Duodenal mucosa (tissue), 2 donors: ENCODE results near the gene VNN1.

ENCODE experiments used
- H3K27ac ChIP-seq: one replicate; pipeline ENCODE4 v1.7.0; 2013; ENCODE audit warnings: low read depth, low read length
- H3K27me3 ChIP-seq, 2 donors: one replicate each; pipeline ENCODE4 v1.7.0; 2013; ENCODE audit warnings: low read length in 2 of 2, control low read depth in 1 of 2; ENCODE audit not compliant: insufficient read depth in 2 of 2, control insufficient read depth in 1 of 2
- H3K36me3 ChIP-seq, 2 donors: one replicate each; pipeline ENCODE4 v1.7.0; 2013; ENCODE audit warnings: low read length in 2 of 2, control low read depth in 1 of 2; ENCODE audit not compliant: insufficient read depth in 2 of 2, control insufficient read depth in 1 of 2
- H3K4me1 ChIP-seq, 2 donors: one replicate each; pipeline ENCODE4 v1.7.0; 2013; ENCODE audit warnings: low read length in 2 of 2, control low read depth in 1 of 2; ENCODE audit not compliant: insufficient read depth in 2 of 2, control insufficient read depth in 1 of 2
- H3K4me3 ChIP-seq, 2 donors: one replicate each; pipeline ENCODE4 v1.7.0; 2013; ENCODE audit warnings: low read length in 2 of 2, low read depth in 1 of 2
- H3K9ac ChIP-seq, 2 donors: one replicate each; pipeline ENCODE4 v1.7.0; 2013; ENCODE audit warnings: low read length in 2 of 2, low read depth in 1 of 2
- H3K9me3 ChIP-seq, 2 donors: one replicate each; pipeline ENCODE4 v1.7.0; 2013; ENCODE audit warnings: low read length in 2 of 2, control low read depth in 1 of 2; ENCODE audit not compliant: control insufficient read depth in 1 of 2

The VNN1 gene, protein sequence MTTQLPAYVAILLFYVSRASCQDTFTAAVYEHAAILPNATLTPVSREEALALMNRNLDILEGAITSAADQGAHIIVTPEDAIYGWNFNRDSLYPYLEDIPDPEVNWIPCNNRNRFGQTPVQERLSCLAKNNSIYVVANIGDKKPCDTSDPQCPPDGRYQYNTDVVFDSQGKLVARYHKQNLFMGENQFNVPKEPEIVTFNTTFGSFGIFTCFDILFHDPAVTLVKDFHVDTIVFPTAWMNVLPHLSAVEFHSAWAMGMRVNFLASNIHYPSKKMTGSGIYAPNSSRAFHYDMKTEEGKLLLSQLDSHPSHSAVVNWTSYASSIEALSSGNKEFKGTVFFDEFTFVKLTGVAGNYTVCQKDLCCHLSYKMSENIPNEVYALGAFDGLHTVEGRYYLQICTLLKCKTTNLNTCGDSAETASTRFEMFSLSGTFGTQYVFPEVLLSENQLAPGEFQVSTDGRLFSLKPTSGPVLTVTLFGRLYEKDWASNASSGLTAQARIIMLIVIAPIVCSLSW

DNA sequence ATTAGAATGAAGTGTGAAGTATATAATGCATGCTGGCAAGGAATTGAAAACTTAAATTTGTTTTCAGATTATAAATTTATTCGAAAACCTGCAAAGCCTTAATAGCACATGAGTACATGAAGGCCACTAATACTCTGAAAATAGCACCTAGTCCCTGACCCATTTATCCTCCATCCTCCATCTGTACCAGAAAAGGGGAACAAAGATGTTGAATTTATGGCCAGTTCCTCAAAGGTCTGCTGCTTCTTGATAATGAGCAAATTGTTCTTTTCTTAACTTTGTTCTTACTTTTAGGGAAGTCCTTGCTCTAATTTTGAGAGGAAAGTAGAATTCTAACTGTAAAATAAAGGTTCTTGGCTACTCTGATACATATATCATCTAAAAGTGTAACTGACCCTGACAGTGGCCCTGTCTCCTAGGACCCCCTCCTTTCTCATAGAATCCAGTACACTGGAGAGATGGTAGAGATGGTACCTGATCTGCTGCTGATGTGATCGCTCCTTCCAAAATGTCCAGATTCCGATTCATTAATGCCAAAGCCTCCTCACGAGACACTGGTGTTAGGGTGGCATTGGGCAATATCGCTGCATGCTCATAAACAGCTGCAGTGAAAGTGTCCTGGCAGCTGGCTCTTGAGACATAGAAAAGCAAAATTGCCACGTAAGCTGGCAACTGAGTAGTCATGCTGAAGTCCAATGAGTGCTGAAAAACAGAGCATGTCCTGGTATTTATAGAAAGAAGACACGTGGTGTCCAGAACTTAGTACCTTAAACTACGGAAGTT is at the start of gene VNN1:
TSS of gene VNN1 (minus strand) at position 704 of the 783 bp plus-strand sequence. CDS start at position 684, 20 bp downstream.
- Histone ChIP-seq H3K27ac (peak within 1 kb of the TSS; percentile 47), H3K4me3 (peak within 1 kb of the TSS; percentile 64 to 77), H3K27me3 (no peaks in the 10 kb centered on the region), H3K9me3 (no peaks in the 10 kb centered on the region), H3K9ac (peak within 1 kb of the TSS; percentile 57 to 61), H3K4me1 (peaks cover 4% of the 10 kb centered on the region in 2 donors), H3K36me3 (no peaks in the 10 kb centered on the region)

DNA sequence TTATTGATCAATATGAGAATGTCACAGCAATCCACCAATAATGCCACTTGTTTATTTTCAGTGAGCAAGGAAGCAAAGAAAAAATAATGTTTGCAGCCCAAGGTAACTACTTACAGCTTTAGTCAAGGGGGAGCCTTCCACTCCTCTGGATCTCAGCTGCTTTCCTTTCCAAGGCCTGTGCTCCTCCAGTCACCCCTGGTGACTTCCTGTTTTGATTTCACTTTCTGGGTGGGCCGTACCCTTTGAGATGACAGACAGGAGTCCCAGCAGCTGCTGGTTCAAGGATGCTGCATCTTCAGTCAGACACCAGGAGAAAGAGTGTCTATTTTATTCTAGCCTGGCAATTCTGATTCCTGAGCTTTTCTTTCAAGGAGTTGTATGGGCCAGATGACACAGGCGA is 49.4 kb upstream of the VNN1 start:
- Histone ChIP-seq H3K9me3 (no peaks in the 10 kb centered on the region), H3K4me3 (no peak overlapping the region), H3K4me1 (peaks cover 0 to 4% of the 10 kb centered on the region in 2 donors), H3K36me3 (no peaks in the 10 kb centered on the region), H3K27ac (no peak overlapping the region), H3K27me3 (no peaks in the 10 kb centered on the region), H3K9ac (no peak overlapping the region)

DNA sequence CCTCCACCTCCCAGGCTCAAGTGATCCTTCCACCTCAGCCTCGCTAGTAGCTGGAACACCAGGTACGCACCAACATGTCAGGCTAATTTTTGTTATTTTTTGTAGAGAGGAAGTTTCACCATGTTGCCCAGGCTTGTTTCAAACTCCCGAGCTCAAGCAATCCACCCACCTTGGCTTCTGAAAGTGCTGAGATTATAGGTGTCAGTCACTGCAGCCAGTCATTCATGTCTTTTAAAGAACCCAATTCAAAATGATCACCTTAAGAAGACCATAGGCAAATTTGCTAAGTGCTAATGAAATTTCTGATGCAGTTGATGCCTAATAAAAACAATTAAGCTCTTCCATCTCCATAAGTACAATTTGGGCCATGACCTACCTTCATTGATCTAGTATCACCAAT is 46.4 kb upstream of the VNN1 start:
- Histone ChIP-seq H3K36me3 (no peaks in the 10 kb centered on the region), H3K9me3 (no peaks in the 10 kb centered on the region), H3K9ac (no peak overlapping the region), H3K4me1 (peaks cover 0 to 8% of the 10 kb centered on the region in 2 donors), H3K27me3 (no peaks in the 10 kb centered on the region), H3K27ac (no peak overlapping the region), H3K4me3 (no peak overlapping the region)

DNA sequence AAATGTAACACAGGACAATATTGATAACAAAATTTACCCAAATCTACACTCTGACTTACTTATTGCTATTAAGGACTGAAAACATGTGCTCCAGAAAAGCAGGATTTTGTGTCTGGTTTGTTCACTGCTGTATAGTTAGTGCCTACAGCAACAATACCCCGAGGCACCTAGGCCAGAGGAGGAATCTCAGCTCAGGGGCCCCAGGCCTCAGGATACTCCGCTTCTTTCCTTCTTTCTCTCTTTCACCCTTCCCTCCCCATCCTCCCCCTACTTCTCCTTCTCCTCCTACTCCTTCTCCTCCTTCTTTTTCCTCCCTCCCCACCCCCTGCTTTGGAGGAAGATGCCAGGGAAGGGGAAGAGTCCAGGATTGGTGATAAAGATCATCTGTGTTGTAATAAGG is 44.8 kb upstream of the VNN1 start:
- H3K9ac ChIP-seq, result no peak overlapping the region
- no peaks in the 10 kb centered on the region for H3K27me3 ChIP-seq
- H3K4me1 ChIP-seq, result peaks cover 0 to 8% of the 10 kb centered on the region in 2 donors
- no peaks in the 10 kb centered on the region for H3K36me3 ChIP-seq
- H3K27ac ChIP-seq, result no peak overlapping the region
- no peak overlapping the region for H3K4me3 ChIP-seq
- no peaks in the 10 kb centered on the region for H3K9me3 ChIP-seq

DNA sequence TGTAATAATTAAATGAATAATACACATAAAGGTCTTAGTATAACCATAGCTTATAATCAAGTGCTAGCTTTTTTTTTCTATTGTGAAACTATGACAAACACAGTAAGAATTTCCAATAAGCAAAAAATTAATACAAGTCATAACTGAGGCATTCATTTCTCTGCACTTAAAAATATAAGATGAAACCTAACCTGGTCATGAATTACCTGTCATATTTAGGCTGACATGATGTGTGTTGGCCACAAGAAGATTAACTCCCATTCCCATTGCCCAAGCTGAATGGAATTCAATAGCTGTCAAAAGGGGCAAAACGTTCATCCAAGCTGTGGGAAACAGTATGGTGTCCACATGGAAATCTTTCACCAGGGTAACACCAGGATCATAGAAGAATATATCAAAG is 38.4 kb upstream of the VNN1 start:
- no peak overlapping the region for H3K27ac ChIP-seq
- peaks cover 0 to 11% of the 10 kb centered on the region in 2 donors for H3K4me1 ChIP-seq
- H3K36me3 ChIP-seq, result no peaks in the 10 kb centered on the region
- no peaks in the 10 kb centered on the region for H3K27me3 ChIP-seq
- H3K4me3 ChIP-seq, result no peak overlapping the region
- H3K9ac ChIP-seq, result no peak overlapping the region
- no peaks in the 10 kb centered on the region for H3K9me3 ChIP-seq

DNA sequence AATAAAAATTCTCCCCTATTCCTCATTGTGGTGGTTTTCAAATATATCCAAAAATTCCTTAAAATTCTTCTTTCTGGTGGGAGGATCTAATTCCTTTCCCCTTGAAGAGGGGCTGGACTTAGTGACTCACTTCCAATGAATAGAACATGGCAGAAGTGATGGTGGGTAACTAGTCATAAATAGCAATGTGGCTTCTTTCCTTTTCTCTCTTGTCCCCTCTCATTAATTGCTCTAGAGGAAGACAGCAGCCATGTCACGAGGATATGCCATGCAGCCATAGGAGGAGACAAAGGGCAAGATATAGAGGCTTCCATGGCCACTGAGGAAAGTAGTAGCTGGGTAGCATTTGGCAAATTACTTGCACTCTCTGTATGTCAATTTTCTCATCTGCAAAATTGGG is 38.0 kb upstream of the VNN1 start:
- Histone ChIP-seq H3K36me3 (no peaks in the 10 kb centered on the region), H3K27ac (no peak overlapping the region), H3K27me3 (no peaks in the 10 kb centered on the region), H3K9me3 (no peaks in the 10 kb centered on the region), H3K9ac (no peak overlapping the region), H3K4me1 (peaks cover 0 to 11% of the 10 kb centered on the region in 2 donors), H3K4me3 (no peak overlapping the region)

GRCh38 chr6:132751306-132751705 is 37.5 kb upstream of the VNN1 start:
- Histone ChIP-seq H3K4me1 (peaks cover 0 to 11% of the 10 kb centered on the region in 2 donors), H3K27me3 (no peaks in the 10 kb centered on the region), H3K36me3 (no peaks in the 10 kb centered on the region), H3K9me3 (no peaks in the 10 kb centered on the region), H3K4me3 (no peak overlapping the region), H3K9ac (no peak overlapping the region), H3K27ac (no peak overlapping the region)

DNA sequence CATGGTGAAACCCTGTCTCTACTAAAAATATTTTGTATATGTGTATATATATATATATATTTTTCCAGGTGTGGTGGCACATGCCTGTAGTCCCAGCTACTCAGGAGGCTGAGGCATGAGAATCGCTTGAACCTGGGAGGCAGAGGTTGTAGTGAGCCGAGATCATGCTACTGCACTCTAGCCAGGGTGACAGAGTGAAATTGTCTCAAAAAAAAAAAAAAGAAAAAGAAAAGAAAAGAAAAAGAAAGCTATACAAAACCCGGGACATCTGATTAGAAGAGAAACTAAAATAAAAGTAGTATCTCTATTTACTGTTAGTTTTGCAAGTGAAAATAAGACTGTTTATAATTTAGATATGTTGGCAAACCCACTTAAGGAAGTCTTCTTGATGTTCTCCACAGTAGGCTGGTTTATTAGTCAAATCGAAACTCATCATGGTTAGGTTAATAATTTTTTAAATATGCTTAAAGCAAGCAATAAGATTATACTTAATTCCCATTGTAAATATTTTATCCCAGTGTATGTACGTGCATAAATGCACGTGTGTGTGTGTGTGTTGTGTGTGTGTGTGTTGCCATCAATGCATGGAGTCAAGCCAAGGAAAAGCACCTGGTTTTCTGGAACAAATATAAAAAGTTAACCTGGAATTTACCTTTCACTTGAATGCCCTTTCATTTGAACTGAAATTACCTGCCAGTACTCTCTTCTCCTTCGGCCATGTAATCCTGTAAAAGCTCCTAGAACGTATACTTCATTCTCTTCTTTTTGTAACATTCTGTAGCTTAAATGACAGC is 36.8 kb upstream of the VNN1 start:
- H3K27me3 ChIP-seq, result no peaks in the 10 kb centered on the region
- no peaks in the 10 kb centered on the region for H3K36me3 ChIP-seq
- H3K27ac ChIP-seq, result no peak overlapping the region
- no peaks in the 10 kb centered on the region for H3K9me3 ChIP-seq
- peaks cover 0 to 11% of the 10 kb centered on the region in 2 donors for H3K4me1 ChIP-seq
- peak overlapping the region in 1 of 2 donors; percentile 40 for H3K4me3 ChIP-seq
- no peak overlapping the region for H3K9ac ChIP-seq

- no peaks in the 10 kb centered on the region for H3K36me3 ChIP-seq
- no peak overlapping the region for H3K9ac ChIP-seq
- H3K27me3 ChIP-seq, result no peaks in the 10 kb centered on the region
- peaks cover 0 to 11% of the 10 kb centered on the region in 2 donors for H3K4me1 ChIP-seq
- H3K4me3 ChIP-seq, result no peak overlapping the region
- H3K27ac ChIP-seq, result no peak overlapping the region
- H3K9me3 ChIP-seq, result no peaks in the 10 kb centered on the region
Measured at GRCh38 chr6:132749111-132749510, 35.3 kb upstream of the VNN1 start.
